HG03045 (cell line): Measurements from ENCODE around the gene MAP3K8.

Experiments used
- ATAC-seq: cut with Tn5 transposase; IDR thresholded peaks from one replicate; pipeline ENCODE4 v1.9.1; 2021; ENCODE audit warnings: mild to moderate bottlenecking, moderate library complexity; ENCODE audit not compliant: unreplicated experiment

MAP3K8 gene

GRCh38 chr10:30433730-30434272 lies at the start of gene MAP3K8:
Gene MAP3K8 (plus strand): TSS chr10:30434184. CDS start chr10:30438939, 4,755 bp downstream.
- peak; percentile 67 for ATAC-seq

- ATAC-seq, result no peak
These were observed 49.2 kb upstream of the MAP3K8 start for GRCh38 chr10:30384701-30385201.

- ATAC-seq, result no peak
These were observed 47.0 kb upstream of the MAP3K8 start for GRCh38 chr10:30386801-30387588.

- ATAC-seq, result no peak
These were observed 46.2 kb upstream of the MAP3K8 start for GRCh38 chr10:30387646-30388243.

GRCh38 chr10:30389543-30389942 lies 44.4 kb upstream of the MAP3K8 start:
- no peak for ATAC-seq

- no peak for ATAC-seq
These were observed 43.8 kb upstream of the MAP3K8 start for GRCh38 chr10:30390207-30390606.

GRCh38 chr10:30391266-30391665 lies 42.7 kb upstream of the MAP3K8 start:
- ATAC-seq, result no peak

- ATAC-seq, result peak; percentile 85
These were observed 41.4 kb upstream of the MAP3K8 start for GRCh38 chr10:30392564-30392990.

GRCh38 chr10:30396293-30396692 lies 37.7 kb upstream of the MAP3K8 start:
- no peak for ATAC-seq

- no peak for ATAC-seq
These were observed 37.3 kb upstream of the MAP3K8 start for GRCh38 chr10:30396698-30397097.

GRCh38 chr10:30398193-30398592 lies 35.8 kb upstream of the MAP3K8 start:
- no peak for ATAC-seq

GRCh38 chr10:30398788-30399187 lies 35.2 kb upstream of the MAP3K8 start:
- no peak for ATAC-seq

- ATAC-seq, result no peak
These were observed 30.5 kb upstream of the MAP3K8 start for GRCh38 chr10:30403494-30403893.

GRCh38 chr10:30404540-30404939 lies 29.4 kb upstream of the MAP3K8 start:
- ATAC-seq, result no peak

GRCh38 chr10:30411263-30411662 lies 22.7 kb upstream of the MAP3K8 start:
- no peak for ATAC-seq

- ATAC-seq, result no peak
These were observed 21.1 kb upstream of the MAP3K8 start for GRCh38 chr10:30412901-30413300.

GRCh38 chr10:30413996-30414576 lies 19.9 kb upstream of the MAP3K8 start:
- peak; percentile 62 for ATAC-seq

GRCh38 chr10:30415593-30415992 lies 18.4 kb upstream of the MAP3K8 start:
- no peak for ATAC-seq

- ATAC-seq, result no peak
These were observed 16.7 kb upstream of the MAP3K8 start for GRCh38 chr10:30417301-30417700.

- peak; percentile 64 for ATAC-seq
These were observed 13.7 kb upstream of the MAP3K8 start for GRCh38 chr10:30420266-30420665.

- ATAC-seq, result no peak
These were observed 13.2 kb upstream of the MAP3K8 start for GRCh38 chr10:30420766-30421165.
